GM12891 (cell line): ENCODE data around the gene HOXC5.
"Not testable (repeated sequence)": the region's sequence is repeated elsewhere in the genome, so short reads cannot be mapped to it uniquely, and the experiment has no call there.

Source experiments
- DNase-seq: peaks from one replicate; pipeline ENCODE4 v3.0.0; 2011; ENCODE audit warnings: low spot score; ENCODE audit not compliant: insufficient read length
- FAIRE-seq: peaks from 2 replicates; lab custom pipeline; 2011; peaks lifted over from hg19 to GRCh38; lab: Jason Lieb, UNC
- PAX5 ChIP-seq: IDR thresholded peaks from 2 replicates; pipeline ENCODE4 v1.6.1; 2011; ENCODE audit warnings: low read length, moderate library complexity, mild to moderate bottlenecking; ENCODE audit not compliant: insufficient read depth, severe bottlenecking
- POLR2A ChIP-seq: IDR thresholded peaks from 2 replicates; pipeline ENCODE4 v1.6.1; 2011; ENCODE audit warnings: low read depth, low read length, control low read depth
- POLR2AphosphoS5 ChIP-seq: IDR thresholded peaks from 2 replicates; pipeline ENCODE4 v1.6.1; 2011; ENCODE audit warnings: low read depth, low read length, control low read depth
- POU2F2 ChIP-seq: IDR thresholded peaks from 2 replicates; pipeline ENCODE4 v1.6.1; 2011; ENCODE audit warnings: low read depth, mild to moderate bottlenecking, control low read depth, low read length, moderate library complexity
- SPI1 ChIP-seq: IDR thresholded peaks from 2 replicates; pipeline ENCODE4 v1.6.1; 2011; ENCODE audit warnings: low read depth, low read length, control low read depth
- TAF1 ChIP-seq: IDR thresholded peaks from 2 replicates; pipeline ENCODE4 v1.6.1; 2011; ENCODE audit warnings: low read depth, low read length, control low read depth

The HOXC5 gene

DNA sequence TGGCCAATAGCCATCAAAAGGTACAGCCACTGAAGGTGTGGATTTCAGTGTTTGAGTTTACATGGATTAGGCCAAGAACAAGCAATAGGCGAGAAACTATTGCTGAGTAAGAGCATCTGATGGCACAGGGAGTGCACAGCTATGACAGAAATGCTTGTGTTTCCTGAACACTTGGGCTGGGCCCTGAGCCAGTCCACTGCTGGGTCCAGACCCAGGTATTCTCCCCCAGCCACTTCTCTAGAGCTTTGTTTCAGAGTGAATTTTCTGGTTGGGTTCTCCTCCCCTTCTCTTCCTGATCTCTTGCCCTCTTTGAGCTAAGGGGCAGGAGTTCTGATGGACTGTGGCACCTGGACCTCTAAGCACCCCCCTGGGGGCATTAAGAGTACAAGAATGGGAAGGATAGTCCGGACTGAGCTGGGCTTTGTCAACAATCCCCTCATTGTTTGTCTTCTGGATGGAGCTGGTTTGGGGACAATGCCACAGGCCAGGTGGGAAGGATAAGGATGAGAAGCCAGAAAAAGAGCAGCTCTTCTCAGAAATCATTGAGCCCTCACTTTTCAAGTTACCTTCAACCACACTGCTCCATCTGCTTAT lies 8.3 kb downstream of the HOXC5 start:
- DNase-seq (no peak), FAIRE-seq (no peak)
- no peak for TF ChIP-seq POLR2AphosphoS5
- no peak for TF ChIP-seq PAX5
- TF ChIP-seq POLR2A = no peak
- TF ChIP-seq SPI1 = no peak
- TF ChIP-seq POU2F2 = no peak
- TF ChIP-seq TAF1 = no peak

DNA sequence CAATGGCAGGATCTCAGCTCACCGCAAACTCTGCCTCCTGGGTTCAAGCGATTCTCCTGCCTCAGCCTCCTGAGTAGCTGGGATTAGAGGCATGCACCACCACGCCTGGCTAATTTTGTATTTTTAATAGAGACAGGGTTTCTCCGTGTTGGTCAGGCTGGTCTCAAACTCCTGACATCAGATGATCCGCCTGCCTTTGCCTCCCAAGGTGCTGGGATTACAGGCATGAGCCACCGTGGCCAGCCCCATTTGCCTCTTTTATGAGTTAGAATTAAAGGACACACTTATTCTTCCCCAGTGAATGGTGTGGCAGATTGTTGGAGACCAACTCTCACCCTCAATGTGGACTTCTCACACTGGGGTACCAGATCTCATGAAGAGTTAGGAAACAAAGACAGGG lies 9.2 kb downstream of the HOXC5 start:
- not testable (repeated sequence) for DNase-seq, FAIRE-seq

DNA sequence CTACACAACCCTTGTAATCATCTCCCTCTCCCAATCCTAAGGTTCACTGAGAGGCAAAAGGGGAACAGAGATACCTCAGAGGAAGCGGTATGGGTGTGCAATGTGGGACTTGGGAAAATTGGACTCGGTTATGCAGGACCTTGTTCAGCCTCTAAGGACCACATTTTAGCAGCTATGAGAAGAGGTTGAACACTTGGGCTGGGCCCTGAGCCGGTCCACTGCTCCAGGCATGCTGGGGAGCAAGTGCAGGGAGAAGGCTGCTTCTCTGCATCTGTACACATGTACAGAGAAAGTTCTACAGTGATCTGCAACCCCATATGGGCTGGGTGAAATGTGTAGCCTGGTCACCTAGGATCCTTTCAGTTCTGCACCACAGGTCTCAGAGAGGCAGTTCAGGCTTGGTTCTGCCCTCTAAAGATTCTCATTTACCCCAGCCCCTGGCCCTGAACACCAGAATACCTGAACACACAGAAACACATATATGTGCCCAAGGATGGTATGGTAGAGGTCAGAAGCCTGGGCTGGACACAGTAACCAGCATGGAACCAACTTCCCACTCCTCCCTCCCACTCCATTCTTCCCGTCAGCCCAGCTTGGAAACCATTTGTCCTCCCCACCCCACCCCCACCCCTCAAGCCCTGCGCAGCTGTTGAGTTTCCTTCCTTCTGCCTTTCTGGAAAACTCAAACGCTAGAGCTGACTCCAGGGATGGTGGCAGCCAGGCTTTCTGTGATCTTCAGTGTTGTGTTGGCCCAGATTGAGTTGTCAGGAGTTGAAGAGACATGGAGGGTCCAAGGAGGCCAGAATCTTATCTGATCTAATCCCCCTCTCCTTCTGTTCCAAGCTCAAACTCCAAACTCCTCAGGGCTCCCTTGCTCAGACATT lies 10.4 kb downstream of the HOXC5 start:
- DNase-seq (no peak), FAIRE-seq (no peak)
- TF ChIP-seq POU2F2 (no peak), POLR2AphosphoS5 (no peak), PAX5 (no peak), TAF1 (no peak), POLR2A (no peak), SPI1 (no peak)

DNA sequence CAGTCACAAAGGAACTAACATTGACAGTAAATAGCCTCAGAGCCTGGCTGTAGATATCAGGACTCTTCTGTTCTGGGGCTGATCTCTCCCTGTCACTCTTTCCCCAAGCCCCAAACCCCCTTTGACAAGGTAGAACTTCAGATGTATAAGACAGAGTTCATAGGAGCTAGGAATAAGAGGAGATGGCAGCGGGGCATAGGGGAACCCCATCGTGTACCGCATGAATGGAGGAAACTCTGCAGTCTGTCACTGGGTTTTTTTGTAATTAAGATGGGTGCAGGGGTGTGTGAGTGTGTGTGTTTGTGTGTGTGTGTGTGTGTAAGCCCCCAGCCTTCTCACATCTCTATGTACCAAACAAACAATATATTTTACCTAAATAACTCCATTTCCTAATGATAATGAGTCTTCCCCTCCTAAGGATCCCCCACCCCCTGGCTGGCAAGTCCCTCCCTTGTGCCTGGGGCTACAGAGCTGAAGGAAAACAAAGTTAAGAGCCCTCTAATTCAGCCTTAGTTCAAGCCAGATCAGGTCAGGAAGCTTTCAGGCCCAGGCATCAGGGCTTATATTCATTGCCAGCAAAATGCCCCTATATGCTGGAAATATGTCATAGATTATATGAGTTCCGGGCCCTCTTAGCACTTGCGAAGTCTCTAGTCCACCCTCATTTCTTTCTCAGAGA lies 11.7 kb downstream of the HOXC5 start:
- DNase-seq (no peak), FAIRE-seq (no peak)
- TF ChIP-seq POU2F2 (no peak), SPI1 (no peak), POLR2AphosphoS5 (no peak), TAF1 (no peak), POLR2A (no peak), PAX5 (no peak)

DNA sequence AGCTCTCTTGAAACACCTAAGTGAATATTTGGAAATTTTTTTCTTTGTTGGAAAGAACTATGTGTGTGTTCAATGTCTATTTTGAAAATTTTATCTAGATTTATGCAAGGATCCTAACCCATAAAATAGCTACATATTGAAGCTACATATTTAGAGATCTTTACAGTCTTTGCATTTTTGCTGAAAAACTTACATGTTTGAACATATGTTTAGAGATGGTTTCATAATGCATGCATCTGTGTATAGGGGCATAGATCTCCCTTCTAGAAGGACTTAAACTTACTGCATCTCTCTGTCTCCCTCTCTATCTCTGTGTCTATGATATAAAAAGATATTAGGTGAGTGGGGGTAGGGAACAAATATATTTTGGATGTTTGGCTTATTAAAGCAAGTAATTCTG lies 12.6 kb downstream of the HOXC5 start:
- no peak for TF ChIP-seq SPI1
- FAIRE-seq (no peak), DNase-seq (no peak)

DNA sequence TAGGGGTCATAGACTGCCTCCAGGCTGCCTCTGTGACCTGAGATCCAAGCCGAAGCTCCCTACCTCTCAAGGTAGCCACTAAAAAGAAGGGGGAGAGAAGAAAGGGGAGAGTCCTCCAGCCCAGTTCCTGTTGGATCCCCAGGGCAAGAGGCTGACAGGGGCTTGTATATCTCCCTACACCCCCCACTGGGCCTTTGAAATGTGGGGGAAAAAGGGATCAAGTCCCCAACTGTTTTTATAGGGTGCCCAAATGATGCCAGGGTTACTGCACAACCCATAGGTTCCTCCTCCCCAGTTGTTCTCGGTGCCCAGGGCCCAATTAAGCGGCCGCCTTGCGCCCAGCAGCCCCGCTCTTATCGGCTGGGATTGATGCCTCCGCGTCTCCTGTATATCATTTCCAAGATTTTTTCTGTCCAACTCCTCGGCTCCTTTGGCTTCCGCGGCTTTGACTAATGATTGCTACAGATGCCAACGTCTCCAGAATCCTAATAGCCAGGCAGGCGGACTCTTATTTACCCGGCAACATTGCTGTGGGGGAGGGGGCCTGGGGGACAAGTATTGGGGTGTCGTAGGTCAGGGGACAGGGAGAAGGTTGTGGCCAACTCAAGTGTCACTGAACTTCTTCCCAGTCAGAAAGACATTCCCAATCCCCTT lies 13.1 kb downstream of the HOXC5 start:
- DNase-seq (no peak), FAIRE-seq (no peak)
- TF ChIP-seq POLR2AphosphoS5 = no peak
- no peak for TF ChIP-seq SPI1
- TF ChIP-seq POU2F2 = no peak
- no peak for TF ChIP-seq PAX5
- no peak for TF ChIP-seq TAF1
- TF ChIP-seq POLR2A = no peak

DNA sequence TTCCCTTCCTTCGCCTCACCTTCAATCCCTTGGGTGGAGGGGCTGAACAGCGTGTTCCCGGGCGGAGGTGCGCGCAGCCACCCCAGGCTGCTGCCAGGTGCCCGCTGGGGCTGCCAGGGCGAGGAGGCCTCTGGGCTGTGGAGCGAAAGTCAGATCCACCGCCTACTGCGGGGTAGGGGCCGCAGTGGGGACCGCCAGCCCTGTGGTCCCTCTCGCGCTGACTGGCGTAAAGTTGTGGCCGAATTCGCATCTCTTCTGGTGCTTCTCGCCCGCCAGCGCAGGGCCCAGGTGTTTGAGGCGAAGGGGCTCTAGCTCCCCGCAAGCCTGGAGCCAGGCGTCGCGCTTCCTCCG lies 13.9 kb downstream of the HOXC5 start:
- FAIRE-seq (no peak), DNase-seq (no peak)
- TF ChIP-seq POLR2A (no peak), SPI1 (no peak), PAX5 (no peak), POU2F2 (no peak), POLR2AphosphoS5 (no peak), TAF1 (no peak)

DNA sequence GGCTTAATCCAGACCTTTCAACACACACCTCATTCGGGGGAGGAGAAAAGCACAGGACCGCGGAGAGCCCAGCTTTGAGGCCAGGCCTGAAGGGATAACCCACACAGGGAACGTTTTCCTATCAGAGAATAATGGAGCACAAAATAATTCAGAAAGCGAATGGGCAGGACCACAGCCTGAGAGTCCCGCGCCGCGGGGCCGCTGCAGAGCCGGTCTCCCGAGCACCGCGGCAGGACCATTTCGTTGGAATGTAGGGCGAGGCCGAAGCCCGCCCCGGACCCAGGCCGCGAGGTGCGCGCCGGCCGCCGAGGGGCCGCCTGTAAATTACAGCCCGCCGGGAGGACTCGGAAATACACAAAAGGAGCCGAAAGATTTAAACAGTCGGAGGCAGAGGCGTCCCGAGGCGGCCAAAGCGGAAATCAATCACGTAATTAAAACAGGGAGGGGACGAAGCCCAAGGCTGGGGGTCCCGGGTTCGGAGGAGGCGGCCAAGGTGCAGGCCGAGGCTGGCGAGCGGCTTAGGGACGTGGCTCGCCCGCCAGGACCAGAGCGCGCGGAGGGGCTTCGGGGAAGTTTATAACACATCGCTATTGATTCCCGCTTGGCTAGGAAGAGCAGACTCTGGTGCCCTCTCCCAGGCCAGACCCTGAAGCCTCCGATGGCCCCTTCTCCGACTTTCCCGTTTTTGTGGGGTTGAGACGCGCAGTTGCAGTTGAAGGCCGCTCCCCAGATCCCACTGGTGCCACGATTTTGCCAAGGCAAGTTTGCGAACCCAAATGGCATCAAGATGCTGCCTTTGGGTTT lies 14.5 kb downstream of the HOXC5 start:
- no peak for TF ChIP-seq PAX5
- no peak for TF ChIP-seq POLR2AphosphoS5
- TF ChIP-seq POLR2A = no peak
- no peak for TF ChIP-seq TAF1
- no peak for TF ChIP-seq POU2F2
- DNase-seq (no peak), FAIRE-seq (no peak)

DNA sequence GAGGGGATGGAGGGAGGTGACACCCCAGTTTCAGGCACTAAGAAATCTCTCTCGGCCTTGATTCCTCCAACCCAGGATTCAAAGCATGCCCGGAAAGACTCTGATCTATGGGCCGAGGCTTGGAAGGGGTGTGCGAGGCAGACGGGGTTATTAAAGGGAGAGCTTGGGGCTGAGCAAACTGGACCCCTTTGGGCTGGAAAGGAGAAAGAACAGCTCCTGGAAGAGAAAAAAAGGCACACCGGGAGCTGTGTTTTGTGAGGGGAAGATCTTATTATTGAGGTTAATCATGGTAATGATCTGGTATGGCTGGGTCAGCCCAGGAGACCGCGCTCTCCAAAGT lies 15.1 kb downstream of the HOXC5 start:
- TF ChIP-seq POLR2AphosphoS5 (no peak), PAX5 (no peak), TAF1 (no peak), POLR2A (no peak), SPI1 (no peak), POU2F2 (no peak)
- FAIRE-seq = no peak

More for the DNA sequence above, 15.1 kb downstream of the HOXC5 start:
- no peak for DNase-seq
